Measurements from ENCODE around the gene IL1R1. TPM values are rescaled to one million over a fixed set of nuclear protein-coding genes. Genes with fewer than 3 reads are reported as not detected.

The IL1R1 gene
- total and polyA plus RNA-seq, 2 of the 4 experiments (the other 2 are of a cell fraction): 6.5 to 13.8 TPM

GRCh38 chr2:102217032-102217431, 74.5 kb downstream of the IL1R1 start:
- Histone ChIP-seq H3K4ac (ENCODE audit: low read depth, low read length) (no peak overlapping the region), H4K91ac (ENCODE audit: insufficient read depth, low read depth, low read length) (no peak overlapping the region), H3K14ac (replicated peaks; ENCODE audit: low read depth, low read length) (no peak overlapping the region), H2BK5ac (ENCODE audit: low read depth, low read length, poor library complexity, severe bottlenecking) (no peak overlapping the region), H3K36me3 (ENCODE audit: control insufficient read depth, insufficient read depth, low read length) (no peaks in the 10 kb centered on the region), H3K23ac (ENCODE audit: low read depth, low read length) (no peak overlapping the region), H2AK9ac (replicated peaks; ENCODE audit: low read depth, low read length, poor library complexity) (no peak overlapping the region), H2BK15ac (ENCODE audit: low read depth, low read length) (no peak overlapping the region), H3K27me3 (ENCODE audit: control insufficient read depth, insufficient read depth, low read length) (no peaks in the 10 kb centered on the region), H2AK5ac (ENCODE audit: low read depth, low read length) (no peak overlapping the region), H2BK20ac (ENCODE audit: low read depth, low read length) (no peak overlapping the region), H3K9me3 (ENCODE audit: control insufficient read depth, insufficient read depth, low read length) (peaks cover 12% of the 10 kb centered on the region), H3K4me3 (ENCODE audit: insufficient read depth, low read depth, low read length) (no peak overlapping the region), H2BK120ac (ENCODE audit: low read depth, low read length) (no peak overlapping the region), H3K9me1 (ENCODE audit: insufficient read depth, low read length) (no peaks in the 10 kb centered on the region), H3K4me1 (ENCODE audit: control insufficient read depth, insufficient read depth, low read length) (no peaks in the 10 kb centered on the region), H3K18ac (ENCODE audit: low read depth, low read length) (no peak overlapping the region), H3K4me2 (ENCODE audit: low read depth, low read length) (no peak overlapping the region), H3K27ac (ENCODE audit: insufficient read depth, low read length) (no peak overlapping the region), H3K79me1 (ENCODE audit: low read depth in 1 of 2, low read length in 2 of 2) (no peaks in the 10 kb centered on the region), H3K9ac (ENCODE audit: low read depth, low read length) (no peak overlapping the region), H3K56ac (ENCODE audit: extremely low read depth, insufficient read depth, low read length) (no peak overlapping the region), H4K8ac (ENCODE audit: low read depth in 2 of 2, low read length in 2 of 2) (no peak overlapping the region), H4K5ac (ENCODE audit: low read depth, low read length) (no peak overlapping the region), H2AFZ (replicated peaks; ENCODE audit: low read length, poor library complexity) (no peak overlapping the region), H4K20me1 (ENCODE audit: insufficient read depth, low read length) (no peaks in the 10 kb centered on the region)
- ChIA-PET POLR2A (ENCODE audit: unreplicated experiment) (no interaction called here), CTCF (no interaction called here)
- dilution Hi-C loops (cut with HindIII; ENCODE audit: low sequenced_read_pairs, unreplicated experiment): no loop called here
- TF ChIP-seq MAZ (IDR thresholded peaks at IDR 0.05; ENCODE audit: borderline replicate concordance, low read depth, low read length): no peak
- BruUV-seq (replicated peaks): no TSS peak
- DNase-seq (no peak), ATAC-seq (ENCODE audit: low read depth) (no peak)
- in situ Hi-C loops (cut with MboI; ENCODE audit: low sequenced_read_pairs): no loop called here
- intact Hi-C loops (cut with micrococcal nuclease): no loop called here

Data from IMR-90 (cell line).